ENCODE results near the gene CKAP4.
"Not testable (repeated sequence)": the region's sequence is repeated elsewhere in the genome, so short reads cannot be mapped to it uniquely, and the experiment has no call there.

CKAP4 gene

GRCh38 chr12:106247674-106248311 is at the start of gene CKAP4:
Gene CKAP4, minus strand, starts transcription at chr12:106248020. Its CDS starts 169 bp downstream, at chr12:106247851.
- DNase-seq: peak; percentile 40

- DNase-seq: no peak
These were observed 49.3 kb upstream of the CKAP4 start for GRCh38 chr12:106297075-106297474.

- no peak for DNase-seq
These were observed 48.5 kb upstream of the CKAP4 start for GRCh38 chr12:106296179-106296877.

- no peak for DNase-seq
These were observed 44.5 kb upstream of the CKAP4 start for GRCh38 chr12:106292339-106292738.

GRCh38 chr12:106291342-106291741 is 43.5 kb upstream of the CKAP4 start:
- DNase-seq: no peak

- no peak for DNase-seq
These were observed 42.8 kb upstream of the CKAP4 start for GRCh38 chr12:106290666-106291065.

- no peak for DNase-seq
These were observed 41.4 kb upstream of the CKAP4 start for GRCh38 chr12:106289196-106289681.

- peak; percentile 63 for DNase-seq
These were observed 40.8 kb upstream of the CKAP4 start for GRCh38 chr12:106288494-106289195.

- DNase-seq: no peak
These were observed 40.3 kb upstream of the CKAP4 start for GRCh38 chr12:106288101-106288493.

- no peak for DNase-seq
These were observed 39.5 kb upstream of the CKAP4 start for GRCh38 chr12:106287364-106287763.

- DNase-seq: not testable (repeated sequence)
These were observed 38.8 kb upstream of the CKAP4 start for GRCh38 chr12:106286576-106287162.

- DNase-seq: peak; percentile 16
These were observed 38.2 kb upstream of the CKAP4 start for GRCh38 chr12:106285982-106286381.

- DNase-seq: no peak
These were observed 36.7 kb upstream of the CKAP4 start for GRCh38 chr12:106284358-106285105.

GRCh38 chr12:106282457-106283097 is 34.8 kb upstream of the CKAP4 start:
- DNase-seq: peak; percentile 59

- DNase-seq: no peak
These were observed 34.0 kb upstream of the CKAP4 start for GRCh38 chr12:106281804-106282203.

- no peak for DNase-seq
These were observed 33.4 kb upstream of the CKAP4 start for GRCh38 chr12:106281056-106281782.

- DNase-seq: no peak
These were observed 32.3 kb upstream of the CKAP4 start for GRCh38 chr12:106280106-106280505.

GRCh38 chr12:106276032-106276740 is 28.4 kb upstream of the CKAP4 start:
- no peak for DNase-seq

- DNase-seq: no peak
These were observed 27.6 kb upstream of the CKAP4 start for GRCh38 chr12:106275458-106275857.

- DNase-seq: peak; percentile 16
These were observed 26.8 kb upstream of the CKAP4 start for GRCh38 chr12:106274575-106275121.

Measured in kidney glomerular epithelial cell (primary cell).